DND-41 (cell line): ENCODE measurements around the gene ALCAM.

Source experiments
- CTCF ChIP-seq: IDR thresholded peaks from 2 replicates; pipeline ENCODE4 v1.5.1; 2012; ENCODE audit warnings: borderline replicate concordance, low read length, moderate library complexity, mild to moderate bottlenecking; ENCODE audit not compliant: poor library complexity, severe bottlenecking; ENCODE audit errors: extremely low read depth
- EZH2 ChIP-seq: IDR thresholded peaks from 3 replicates; pipeline ENCODE4 v1.6.1; 2012; ENCODE audit warnings: borderline replicate concordance, low read depth, mild to moderate bottlenecking, moderate library complexity, low read length, inconsistent platforms; ENCODE audit not compliant: severe bottlenecking

- TF ChIP-seq EZH2 (no peak), CTCF (no peak)
These were observed 104.1 kb downstream of the ALCAM start for GRCh38 chr3:105470851-105471250.
